NCI-H2196 (cell line): Measurements from ENCODE around the gene JAKMIP1.

Source experiments
- DNase-seq: peaks from one replicate; lab custom pipeline; 2025; ENCODE audit not compliant: unreplicated experiment; lab: John Stamatoyannopoulos, UW

JAKMIP1 gene

GRCh38 chr4:6046526-6047129 lies 153.7 kb downstream of the JAKMIP1 start:
- no peak for DNase-seq

DNA sequence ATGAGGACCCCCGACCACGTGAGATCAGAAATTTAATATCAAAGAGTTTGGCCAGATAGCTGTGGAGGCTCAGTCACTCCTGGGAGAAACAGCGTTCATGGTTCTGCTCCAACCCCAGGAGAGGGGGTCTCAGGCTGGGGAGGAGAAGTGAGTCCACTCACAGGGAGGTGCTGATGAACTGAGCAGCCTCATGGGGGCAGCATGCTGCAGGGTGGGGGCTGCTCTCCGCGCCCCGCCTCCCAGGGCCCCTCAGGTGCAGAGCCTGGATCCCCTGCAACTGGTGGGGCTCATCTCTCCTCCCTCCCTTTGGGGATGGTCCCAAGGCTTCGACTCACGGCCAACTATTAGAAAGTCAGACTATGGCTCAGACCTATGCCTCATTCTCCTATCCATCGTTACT lies 155.5 kb downstream of the JAKMIP1 start:
- DNase-seq, result no peak

- DNase-seq, result no peak
Measured at GRCh38 chr4:6044276-6044675, 156.1 kb downstream of the JAKMIP1 start.

- DNase-seq, result no peak
Measured at GRCh38 chr4:6043843-6044242, 156.5 kb downstream of the JAKMIP1 start.

GRCh38 chr4:6043188-6043587 lies 157.2 kb downstream of the JAKMIP1 start:
- DNase-seq, result no peak

DNA sequence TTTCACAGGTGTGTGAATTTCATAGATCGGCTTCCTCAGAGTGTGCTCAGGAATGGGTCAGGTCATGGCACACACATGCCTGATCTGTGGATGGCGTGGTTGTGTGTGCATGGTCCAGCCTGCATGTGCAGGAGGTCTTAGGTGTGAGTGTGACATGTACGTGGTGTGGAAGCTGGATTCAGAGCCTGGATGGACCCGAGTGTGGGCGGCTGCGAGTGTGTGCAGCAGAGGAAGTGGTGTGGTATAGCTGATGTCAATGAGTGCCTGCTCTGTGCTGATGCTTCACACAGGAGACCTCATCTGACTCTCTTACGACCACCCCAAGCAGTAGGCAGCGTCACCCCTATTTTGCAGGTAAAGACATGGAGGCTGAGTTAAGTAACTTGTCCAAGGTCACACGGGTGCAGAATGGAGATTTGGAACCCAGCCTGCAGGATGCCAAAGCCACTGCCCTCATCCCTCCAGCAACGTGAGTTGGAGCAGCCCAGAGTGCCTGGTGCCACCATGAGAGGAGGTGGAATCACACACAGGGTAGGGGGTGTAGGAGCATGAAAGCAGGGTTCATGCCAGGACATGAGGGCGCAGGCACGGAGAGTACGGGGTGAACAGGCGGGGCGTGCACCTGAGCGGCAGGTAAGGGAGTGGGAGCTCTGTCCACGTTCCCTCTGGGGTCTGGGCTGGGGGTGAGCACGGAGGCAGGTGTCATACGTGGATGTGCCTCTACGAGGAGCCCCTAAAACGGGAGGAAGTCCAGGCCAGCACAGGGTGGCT lies 157.9 kb downstream of the JAKMIP1 start:
- no peak for DNase-seq

DNA sequence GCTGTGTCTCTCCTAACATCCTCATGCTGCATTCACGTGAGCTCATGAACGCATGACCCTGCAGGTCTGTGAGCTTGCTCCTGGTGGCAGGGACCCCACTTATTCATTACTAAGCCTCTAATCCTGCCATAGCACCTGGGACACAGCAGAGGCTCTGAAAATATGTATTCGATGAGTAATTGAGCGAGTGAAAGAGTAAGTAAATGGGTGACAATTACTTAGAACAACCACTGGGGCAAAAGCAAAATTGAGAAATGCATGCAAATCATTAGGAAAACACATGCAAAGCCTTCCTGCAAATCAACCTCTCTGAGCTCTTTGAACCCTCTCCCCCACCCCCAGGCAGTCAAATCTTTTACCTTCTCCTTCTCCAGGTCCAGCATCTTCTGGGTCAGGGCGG lies 158.5 kb downstream of the JAKMIP1 start:
- no peak for DNase-seq

GRCh38 chr4:6038711-6039110 lies 161.6 kb downstream of the JAKMIP1 start:
- DNase-seq, result no peak

DNA sequence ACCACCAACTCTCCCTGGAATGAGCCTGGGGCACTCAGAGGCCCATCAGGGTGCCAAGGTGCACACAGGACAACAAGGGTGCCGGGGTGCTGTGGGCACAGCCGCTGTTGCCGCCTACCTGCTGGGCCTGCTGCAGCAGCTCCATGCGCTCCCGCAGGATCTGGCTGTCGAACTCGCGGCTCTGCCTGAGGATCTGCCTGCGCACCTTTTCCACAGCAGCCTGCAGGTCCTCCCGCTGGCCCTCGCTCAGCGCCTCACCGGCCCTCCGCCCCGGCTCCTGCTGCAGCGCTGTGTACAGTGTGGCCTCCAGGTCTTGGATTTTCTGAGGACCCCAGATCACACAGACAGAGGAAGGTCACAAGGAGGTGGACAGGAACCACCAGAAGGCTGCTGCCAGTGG lies 164.6 kb downstream of the JAKMIP1 start:
- no peak for DNase-seq

GRCh38 chr4:6033381-6033780 lies 167.0 kb downstream of the JAKMIP1 start:
- DNase-seq, result no peak

DNA sequence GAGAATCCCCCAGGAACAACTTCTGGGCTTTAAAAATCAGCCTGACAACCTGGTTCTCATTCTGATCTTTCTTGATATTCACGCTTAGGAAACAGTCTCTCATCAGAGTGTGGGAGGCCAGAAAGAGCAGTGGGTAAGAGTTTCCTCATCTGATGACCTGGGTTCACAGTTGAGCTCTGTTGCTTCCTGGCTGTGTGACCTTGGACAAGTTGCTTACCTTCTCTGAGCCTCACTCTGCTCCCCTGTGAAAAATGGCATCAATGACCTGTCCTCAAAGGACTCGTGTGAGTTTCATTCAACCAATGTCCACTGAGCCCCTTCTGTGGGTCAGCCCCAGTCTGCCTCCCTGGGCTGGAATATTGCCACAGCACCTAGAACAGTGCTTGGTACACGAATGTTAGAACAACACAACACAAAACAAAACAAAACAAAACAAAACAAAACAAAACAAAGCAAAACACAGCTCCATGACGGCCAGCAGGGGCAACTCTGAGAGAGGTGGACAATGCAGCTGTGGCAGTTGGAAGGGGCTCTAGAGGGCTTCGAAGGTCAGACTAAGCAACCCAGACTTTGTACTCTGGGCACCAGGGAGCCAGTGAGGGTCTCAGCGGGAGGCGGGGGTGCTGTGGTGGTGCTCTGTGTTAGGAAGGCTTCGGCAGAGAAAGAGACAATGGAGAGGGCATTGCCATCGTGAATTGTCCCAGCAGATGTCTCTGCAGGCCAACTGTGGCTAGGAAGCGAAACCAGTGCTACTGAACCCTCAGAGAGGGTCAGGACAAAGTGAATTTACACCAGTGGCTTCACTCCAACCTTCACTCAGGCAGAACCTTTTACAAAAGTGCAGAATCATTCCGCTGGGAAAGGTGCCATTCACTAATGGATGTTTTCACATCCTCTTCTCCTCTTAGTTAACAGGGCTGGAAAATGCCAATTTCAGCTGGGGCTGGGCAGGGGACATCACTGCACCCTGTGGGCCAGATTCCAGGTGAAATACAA lies 167.8 kb downstream of the JAKMIP1 start:
- DNase-seq, result peak; percentile 87

- DNase-seq, result no peak
Measured at GRCh38 chr4:6031846-6032245, 168.5 kb downstream of the JAKMIP1 start.

GRCh38 chr4:6030679-6031078 lies 169.7 kb downstream of the JAKMIP1 start:
- no peak for DNase-seq

- DNase-seq, result no peak
Measured at GRCh38 chr4:6029254-6029653, 171.1 kb downstream of the JAKMIP1 start.

DNA sequence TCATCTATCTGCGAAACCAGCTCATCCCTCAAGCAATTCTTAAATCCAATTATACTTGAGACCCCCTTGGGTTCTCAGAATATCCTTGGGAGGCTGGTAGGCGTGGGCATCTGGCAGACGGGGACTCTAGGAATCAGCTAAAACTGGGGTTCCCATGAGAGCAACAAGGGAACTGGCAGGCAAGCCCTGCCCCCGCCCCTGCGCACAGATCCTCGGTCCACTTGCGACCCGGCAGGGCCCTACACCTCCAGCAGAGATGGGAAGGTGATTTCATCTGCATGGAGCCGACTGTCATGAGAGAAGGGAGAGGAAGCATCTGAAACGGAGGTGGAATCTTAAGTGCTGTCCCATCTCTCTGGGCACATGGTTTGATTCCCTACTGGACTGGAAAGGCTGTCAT lies 172.2 kb downstream of the JAKMIP1 start:
- DNase-seq, result no peak

GRCh38 chr4:6027392-6027791 lies 173.0 kb downstream of the JAKMIP1 start:
- no peak for DNase-seq

DNA sequence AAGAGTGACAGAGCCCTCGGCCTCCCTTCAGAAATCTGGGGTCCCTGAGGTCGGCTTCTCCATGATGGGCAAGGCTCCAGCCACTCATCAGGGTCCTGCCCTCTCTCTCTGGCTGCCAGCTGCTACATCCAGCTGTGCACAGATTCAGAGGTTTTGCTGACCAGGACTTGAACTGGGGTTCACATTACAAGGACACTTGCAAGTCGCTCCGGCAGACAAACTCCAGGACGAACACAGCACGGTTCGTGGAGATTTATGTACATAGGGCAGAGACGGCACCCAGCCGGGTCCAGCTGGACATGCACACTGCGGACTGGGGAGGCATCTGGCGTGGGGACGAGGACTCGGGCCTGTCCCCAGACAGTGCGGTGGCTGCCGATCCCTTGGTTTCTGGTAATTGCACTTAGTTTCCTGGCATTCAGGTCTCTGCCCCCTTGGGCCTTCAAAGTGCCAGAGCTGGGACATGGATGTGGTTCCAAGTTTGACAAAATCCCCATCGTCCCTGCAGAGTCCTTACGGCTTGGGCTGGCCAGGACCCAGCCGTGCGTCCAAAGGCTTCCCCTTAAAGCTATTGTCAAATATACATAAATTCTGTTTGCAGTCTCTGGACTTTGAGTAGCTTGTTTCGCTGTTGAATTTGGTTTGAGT lies 175.9 kb downstream of the JAKMIP1 start:
- no peak for DNase-seq

DNA sequence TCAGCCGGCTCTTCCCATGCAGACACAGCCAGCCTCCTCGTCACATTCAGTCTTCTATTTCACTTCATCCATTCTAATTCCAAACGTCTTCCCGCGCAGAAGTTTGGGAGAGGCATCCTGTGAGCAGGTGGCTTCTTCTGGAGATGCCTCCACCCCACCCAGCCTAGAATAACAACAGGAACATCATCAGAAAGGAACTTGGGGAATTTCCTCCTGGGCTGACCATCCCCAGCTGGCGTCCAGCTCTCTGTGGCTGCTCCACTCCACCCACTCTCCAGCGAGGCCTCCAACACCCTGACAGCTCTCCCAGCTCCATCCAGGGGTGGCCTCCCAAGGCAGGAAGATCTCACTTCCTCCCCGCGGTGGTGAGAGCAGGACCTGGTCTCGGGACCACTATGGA lies 176.6 kb downstream of the JAKMIP1 start:
- no peak for DNase-seq

GRCh38 chr4:6022607-6023288 lies 177.6 kb downstream of the JAKMIP1 start:
- no peak for DNase-seq

- peak; percentile 7 for DNase-seq
Measured at GRCh38 chr4:6021831-6022606, 178.3 kb downstream of the JAKMIP1 start.
